Frontal cortex (tissue), 4 donors: Measurements from ENCODE around the gene SH3BP5. TPM values are rescaled to one million over a fixed set of nuclear protein-coding genes. Genes with fewer than 3 reads are reported as not detected.
A peak's percentile ranks its signal among the peaks of the same experiment; 100 is the strongest.

Experiments
- DNase-seq, 2 donors: peaks; one replicate each; pipeline ENCODE4 v3.0.0; 2012; ENCODE audit warnings: low spot score in 2 of 2
- FAIRE-seq: peaks from 2 replicates; lab custom pipeline; 2012; peaks lifted over from hg19 to GRCh38; lab: Jason Lieb, UNC
- small RNA-seq: library from RNA; depleted of rRNA; stranded (forward); fragments of <200 nt; gene quantifications from one replicate; pipeline ENCODE3, GENCODE V24; 2014
- total RNA-seq: library from RNA; depleted of rRNA; stranded (reverse); fragments of >200 nt; gene quantifications from one replicate; pipeline ENCODE4 v1.2.3, GENCODE V29; 2014
- donor health status: control.
- donor health status: control.
- donor health status: control.

SH3BP5 gene
- total RNA-seq, 1 donor from 2014 or later: 67.7 TPM

DNA sequence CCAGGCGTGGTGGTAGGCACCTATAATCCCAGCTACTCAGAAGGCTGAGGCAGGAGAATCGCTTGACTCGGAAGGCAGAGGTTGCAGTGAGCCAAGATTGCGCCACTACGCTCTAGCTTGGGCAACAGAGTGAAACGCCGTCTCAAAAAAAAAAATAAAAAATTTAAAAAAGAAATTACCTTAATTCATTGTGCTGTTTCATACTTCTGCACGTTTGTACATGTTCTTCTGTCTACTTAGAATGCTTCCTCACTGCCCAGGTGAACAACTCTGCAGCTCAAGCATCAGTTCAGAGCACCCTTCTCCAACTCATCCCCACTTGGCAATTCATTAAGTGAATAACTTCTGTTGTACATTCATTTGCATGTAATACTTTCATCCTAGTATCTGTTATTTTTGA lies 112.3 kb downstream of the SH3BP5 start:
- FAIRE-seq: no peak
- DNase-seq: no peak

DNA sequence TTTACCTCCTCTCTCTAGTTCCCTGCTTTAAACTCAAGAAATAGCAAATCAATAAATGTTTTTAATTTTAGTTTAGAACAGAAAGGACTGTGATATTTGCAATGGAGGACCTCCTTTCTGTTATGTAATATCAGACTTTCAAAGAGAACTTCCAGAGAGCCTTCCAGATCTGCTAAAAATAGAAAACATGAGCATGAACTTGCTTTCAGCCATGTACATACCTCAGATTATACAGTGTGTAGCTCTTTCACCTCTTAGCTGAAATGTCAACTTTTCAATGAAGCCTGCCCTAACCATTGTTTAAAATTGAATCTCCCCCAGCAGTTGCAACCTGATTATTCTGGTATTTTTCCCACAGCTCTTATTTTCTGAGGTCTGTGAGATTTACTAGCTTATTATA lies 113.7 kb downstream of the SH3BP5 start:
- FAIRE-seq (no peak), DNase-seq (no peak)

DNA sequence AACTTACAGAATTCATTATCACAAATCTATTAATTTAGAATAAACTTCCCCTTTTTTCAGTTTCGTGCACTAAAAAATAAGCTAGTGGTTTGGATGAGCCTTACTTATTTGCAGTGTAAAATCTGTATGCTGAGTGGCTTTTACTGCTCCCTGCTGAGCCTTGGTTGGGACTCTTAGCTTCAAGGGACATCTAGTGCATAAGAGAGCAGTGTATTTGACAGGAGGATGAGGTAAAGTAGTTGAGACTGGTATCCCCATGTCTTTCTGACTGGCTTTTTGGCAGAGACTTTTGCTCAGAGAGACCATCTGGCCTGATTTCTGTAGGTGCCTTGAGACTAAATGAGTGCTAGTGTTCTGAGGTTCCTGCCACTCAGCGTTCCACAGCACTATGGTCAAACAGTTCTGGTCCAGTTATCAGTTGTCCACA lies 114.5 kb downstream of the SH3BP5 start:
- DNase-seq: no peak

DNA sequence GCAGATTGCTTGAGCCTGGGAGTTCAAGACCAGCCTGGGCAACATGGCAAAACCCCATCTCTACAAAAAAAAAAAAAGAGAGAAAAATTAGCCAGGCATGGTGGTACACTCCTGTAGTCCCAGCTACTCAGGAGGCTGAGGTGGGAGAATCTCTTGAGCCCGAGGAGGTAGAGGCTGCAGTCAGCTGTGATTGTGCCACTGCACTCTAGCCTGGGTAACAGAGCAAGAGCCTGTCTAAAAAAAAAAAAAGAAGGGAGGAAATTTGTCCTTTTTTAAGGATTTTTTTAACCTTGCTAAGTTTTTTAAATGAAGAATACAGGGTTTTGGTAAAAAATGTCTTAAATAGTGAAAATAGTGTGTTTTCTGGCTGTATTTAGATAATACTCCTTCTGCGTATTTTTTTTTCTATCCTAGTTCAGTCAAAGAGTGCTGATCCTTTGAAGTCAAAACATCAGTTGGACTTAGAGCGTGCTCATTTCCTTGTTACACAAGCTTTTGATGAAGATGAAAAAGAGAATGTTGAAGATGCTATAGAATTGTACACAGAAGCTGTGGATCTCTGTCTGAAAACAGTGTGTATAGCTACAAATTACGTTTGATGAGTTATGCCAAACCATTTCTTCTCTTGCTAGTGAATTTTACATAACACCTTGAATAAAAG lies 115.2 kb downstream of the SH3BP5 start:
- FAIRE-seq (no peak), DNase-seq (no peak)

More for the DNA sequence above, 114.5 kb downstream of the SH3BP5 start:
- no peak for FAIRE-seq

DNA sequence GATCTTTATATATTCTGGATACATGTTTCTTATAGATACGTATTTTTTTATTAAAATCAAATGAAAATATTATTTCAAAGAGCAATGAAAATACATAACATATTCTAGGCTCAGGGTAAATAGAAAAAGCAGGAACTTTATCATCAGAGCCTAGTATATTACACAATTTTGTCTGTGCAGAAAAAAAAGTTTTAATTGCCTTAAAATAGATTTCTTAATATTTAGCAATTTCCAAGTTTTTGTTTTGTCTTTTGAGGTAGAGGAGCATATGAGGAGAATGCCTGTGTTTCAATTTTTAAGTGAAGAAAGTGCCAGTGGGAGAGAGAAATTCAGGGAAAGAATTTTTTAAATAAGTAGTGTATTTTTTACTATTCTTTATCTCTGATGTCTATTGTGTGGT lies 115.9 kb downstream of the SH3BP5 start:
- DNase-seq (no peak), FAIRE-seq (no peak)

DNA sequence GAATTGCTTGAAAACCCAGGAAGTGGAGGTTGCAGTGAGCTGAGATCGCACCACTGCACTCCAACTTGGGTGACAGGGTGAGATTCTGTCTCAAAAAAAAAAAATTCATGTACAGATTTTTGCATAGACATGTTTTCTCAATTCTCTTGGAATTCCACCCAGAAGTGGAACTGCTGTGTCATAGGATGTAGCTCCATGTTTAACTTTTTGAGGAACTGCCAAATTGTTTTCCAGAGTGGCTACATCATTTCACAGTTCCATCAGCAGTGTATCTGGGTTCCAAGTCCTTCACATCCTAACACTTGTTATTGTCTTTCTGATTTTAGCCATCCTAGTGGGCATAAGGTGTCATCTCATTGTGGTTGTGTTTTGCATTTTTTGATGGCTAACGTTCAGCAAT lies 116.4 kb downstream of the SH3BP5 start:
- no peak for DNase-seq
- no peak for FAIRE-seq

DNA sequence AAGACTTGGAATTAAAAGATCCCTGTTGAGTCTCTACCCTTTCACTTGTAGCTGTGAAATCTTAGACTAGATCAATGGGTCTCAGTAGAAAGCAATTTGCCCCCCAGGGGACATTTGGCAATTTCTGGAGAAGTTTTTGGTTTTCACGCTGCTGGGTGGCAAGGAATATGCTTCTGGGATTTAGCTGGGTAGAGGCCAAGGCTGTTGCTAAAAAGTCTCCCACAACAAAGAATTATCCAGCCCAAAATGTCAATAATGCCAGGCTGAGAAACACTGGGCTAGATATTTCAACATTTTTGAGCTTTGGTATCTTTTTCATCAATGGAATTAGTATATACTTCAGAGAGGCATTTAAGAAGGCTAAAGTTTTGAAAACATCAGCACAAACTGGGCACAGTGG lies 117.6 kb downstream of the SH3BP5 start:
- DNase-seq: no peak
- FAIRE-seq: no peak

DNA sequence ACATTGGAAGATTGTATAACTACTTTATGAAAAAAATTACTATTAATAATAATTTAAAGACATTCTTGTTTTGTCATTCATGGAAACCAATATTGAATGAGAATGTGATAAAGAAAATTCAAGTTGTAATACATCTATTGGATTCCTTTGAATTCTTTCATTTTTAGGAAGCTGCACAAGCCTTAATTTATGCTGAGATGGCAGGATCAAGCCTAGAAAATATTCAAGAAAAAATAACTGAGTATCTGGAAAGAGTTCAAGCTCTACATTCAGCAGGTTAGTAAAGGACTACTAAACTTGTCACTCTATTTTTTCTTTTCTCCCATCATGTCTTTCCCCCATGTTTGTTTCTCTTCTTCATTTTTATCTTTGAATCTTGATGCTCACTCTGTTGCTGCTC lies 120.4 kb downstream of the SH3BP5 start:
- no peak for DNase-seq
- FAIRE-seq: no peak

DNA sequence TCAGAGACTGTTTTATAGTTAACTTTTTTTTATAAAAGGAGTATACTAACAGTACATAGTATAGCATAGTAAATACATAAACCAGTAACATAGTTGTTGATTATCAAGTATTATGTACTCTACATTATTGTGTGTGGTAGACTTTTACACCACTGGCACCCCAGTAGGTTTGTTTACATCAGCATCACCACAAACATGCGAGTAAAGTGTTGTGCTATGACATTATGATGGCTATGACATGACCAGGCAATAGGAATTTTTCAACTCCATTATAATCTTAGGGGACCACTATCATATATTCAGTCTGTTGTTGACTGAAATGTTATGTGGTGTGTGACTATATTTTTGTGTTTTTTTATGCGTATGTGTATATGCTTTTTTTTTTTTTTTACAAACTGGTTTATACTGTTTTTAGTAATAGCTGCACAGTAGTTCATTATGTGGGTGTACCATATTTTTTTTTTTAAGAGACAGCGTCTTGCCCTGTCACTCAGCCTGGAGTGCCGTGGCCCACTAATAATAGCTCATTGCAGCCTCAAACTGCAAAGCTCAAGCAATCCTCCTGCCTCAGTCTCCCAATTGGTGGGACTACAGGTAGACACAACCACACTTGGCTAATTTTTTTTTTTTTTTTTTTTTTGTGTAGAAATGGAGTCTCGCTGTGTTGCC lies 124.4 kb downstream of the SH3BP5 start:
- no peak for FAIRE-seq

DNA sequence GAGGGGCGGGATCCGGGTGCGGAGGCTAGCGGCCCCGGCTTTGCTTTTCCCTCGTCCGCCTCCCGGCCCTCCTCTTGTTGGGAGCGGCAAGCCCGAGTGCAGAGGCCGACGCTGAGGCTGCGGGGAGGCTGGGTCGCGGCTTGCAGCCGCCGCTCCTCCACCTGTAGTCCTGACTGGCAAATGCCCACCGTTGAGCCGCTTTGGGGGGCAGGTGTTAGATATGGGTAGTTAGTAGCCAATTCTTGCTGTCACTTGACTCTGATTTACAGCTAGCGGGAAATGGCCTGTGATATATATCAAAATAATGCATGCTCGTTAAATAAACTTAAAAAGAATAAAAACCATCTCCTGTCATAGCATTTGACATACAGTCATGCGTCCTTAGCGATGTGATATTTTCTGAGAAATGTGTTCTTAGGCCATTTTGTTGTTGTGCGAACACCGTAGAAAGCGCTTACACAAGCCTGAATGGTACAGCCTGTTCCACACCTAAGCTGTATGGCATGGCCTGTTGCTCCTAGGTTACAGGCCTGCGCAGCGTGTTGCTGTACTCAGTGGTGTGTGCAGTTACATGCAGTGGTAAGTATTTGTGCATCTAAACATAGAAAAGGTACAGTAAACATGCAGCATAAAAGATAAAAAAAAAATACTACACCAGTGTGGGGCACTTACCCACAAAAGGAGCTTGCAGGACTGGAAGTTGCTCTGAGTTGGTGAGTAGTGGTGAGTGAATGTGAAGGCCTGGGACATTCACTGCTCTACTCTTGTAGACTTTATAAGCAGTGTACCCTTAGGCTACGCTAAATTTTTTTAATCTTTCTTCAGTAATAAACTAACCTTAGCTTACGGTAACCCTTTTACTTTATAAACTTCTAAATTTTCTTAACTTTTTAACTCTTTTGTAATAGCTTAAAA lies 125.5 kb downstream of the SH3BP5 start:
- DNase-seq (no peak), FAIRE-seq (no peak)

More for the DNA sequence above, 124.4 kb downstream of the SH3BP5 start:
- no peak for DNase-seq

DNA sequence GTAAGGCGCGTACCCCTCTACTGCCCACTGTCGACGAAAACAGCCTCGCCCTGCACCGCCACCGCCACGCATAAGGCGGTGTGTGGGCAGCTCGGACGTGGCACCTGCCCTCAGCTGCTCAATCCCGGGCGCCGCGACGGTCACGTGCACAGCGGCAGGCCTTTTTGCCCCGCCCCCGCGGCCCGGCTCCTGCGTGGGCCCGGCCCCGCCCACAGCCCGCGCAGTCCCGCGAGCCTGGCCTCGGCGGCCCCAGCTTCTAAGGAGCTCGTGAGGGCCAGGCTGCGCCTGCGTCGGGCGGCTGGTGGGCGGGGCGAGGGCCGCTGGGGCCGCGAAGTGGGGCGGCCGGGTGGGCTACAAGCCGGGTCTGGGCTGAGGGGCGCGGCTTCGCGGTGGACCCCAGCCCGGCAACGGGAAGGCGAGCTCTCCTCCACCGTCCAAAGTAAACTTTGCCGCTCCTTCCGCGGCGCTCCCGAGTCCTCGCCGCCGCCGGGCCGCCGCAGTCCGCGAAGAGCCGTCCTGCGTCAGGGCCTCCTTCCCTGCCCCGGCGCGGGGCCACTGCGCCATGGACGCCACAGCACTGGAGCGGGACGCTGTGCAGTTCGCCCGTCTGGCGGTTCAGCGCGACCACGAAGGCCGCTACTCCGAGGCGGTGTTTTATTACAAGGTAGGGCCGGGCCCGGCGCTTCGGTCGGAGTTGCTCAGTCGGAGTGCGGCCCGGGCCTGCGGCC lies 126.3 kb downstream of the SH3BP5 start, which contains the start of gene CAPN7:
TSS of gene CAPN7 (plus strand) at position 313 of the 728 bp plus-strand sequence. CDS start at position 563, 250 bp downstream.
- no peak for FAIRE-seq
- peak; percentile 95 for DNase-seq

DNA sequence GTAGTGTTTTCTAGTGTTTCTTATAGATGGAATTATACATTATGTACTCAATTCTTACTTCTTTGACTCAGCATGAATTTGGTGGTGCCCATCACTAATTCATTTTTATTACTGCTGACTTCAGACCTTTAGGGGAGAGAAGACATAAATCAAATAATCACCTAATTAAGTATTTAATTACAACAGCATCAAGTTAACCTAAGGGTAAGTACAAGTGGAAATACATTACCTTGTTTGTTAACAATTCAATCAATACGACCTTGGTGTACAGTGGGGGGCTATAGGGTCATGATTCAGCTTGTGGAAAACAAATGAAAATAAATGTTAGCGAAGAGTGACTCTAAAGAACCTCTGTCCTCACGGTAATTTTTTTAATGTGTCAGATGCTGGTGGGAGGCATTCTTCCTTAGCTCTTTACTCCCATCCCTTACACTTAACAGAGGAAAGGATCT lies 126.9 kb downstream of the SH3BP5 start:
- FAIRE-seq: no peak
- DNase-seq: peak in 1 of 2 donors; percentile 12

Small RNA genes lying within 50 kb of the gene (small RNA-seq; reads per million reads assigned to genes)
- gene HMGN2P7: not detected
- not detected for gene RNU6-454P

Other genes starting within 250 kb of the SH3BP5 start
- gene RBSN, start 233.4 kb downstream of the SH3BP5 start, total RNA-seq: 71.7 TPM
- gene CAPN7, start 126.3 kb downstream of the SH3BP5 start, total RNA-seq: 45.7 TPM
- 86.0 TPM for gene METTL6, start 95.0 kb upstream of the SH3BP5 start, total RNA-seq
- gene EAF1, start 95.0 kb upstream of the SH3BP5 start, total RNA-seq: 33.0 TPM
- gene COLQ, start 189.1 kb upstream of the SH3BP5 start, total RNA-seq: 1.6 TPM